Epithelial cell of esophagus (primary cell): ENCODE results near the gene ABCD3.
"Not testable (repeated sequence)": the region's sequence is repeated elsewhere in the genome, so short reads cannot be mapped to it uniquely, and the experiment has no call there.

ENCODE experiments used
- DNase-seq: peaks from one replicate; pipeline ENCODE4 v3.0.0; 2010; ENCODE audit warnings: low read depth
- H3K4me3 ChIP-seq: 2 replicates; pipeline ENCODE4 v1.5.1; 2011; ENCODE audit warnings: mild to moderate bottlenecking, low read length, control low read depth
- TF ChIP-seq, protein P1 (sequence below): IDR thresholded peaks from 2 replicates; pipeline ENCODE4 v1.5.1; 2011; ENCODE audit warnings: low read depth, mild to moderate bottlenecking, low read length, control low read depth, inconsistent platforms; ENCODE audit not compliant: insufficient read depth; ENCODE audit errors: missing control alignments

ABCD3 gene

DNA sequence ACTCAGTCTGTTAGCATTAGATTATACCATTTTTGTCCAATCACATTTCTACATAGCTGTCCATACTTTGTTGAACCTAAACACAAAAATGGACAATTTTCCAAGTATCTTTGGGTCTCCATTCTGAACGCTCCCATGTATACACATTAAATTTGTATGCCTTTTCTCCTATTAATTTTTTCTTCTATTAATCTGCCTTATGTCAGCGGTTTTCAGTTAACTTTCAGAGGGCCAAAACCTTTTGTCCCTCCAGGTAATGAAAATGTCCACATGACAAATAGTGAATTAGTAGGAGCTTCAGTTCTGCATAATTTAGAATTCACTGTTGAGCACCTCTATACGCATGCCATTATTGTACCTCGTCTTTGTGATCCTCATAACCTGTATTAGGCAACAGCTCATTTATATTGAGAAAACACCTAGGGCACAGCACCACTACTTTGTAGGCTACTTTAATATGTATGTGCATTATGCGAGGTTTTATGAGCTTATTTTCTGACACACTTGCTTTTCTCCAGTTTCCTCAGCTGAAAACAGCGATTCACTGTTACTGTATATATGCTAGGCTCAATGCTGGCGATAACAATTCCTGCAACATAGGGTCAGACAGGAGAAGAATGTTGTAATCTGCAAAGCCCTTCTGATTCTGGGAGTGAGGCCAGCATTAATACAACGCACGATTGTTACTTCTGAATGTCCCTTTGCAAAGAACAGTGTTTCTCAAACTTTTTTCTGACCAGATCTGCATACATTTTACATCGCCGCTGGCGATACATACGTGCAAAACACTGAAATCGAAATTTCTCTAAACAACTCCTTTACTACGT lies 1.1 kb upstream of the ABCD3 start:
- TF ChIP-seq, protein P1, sequence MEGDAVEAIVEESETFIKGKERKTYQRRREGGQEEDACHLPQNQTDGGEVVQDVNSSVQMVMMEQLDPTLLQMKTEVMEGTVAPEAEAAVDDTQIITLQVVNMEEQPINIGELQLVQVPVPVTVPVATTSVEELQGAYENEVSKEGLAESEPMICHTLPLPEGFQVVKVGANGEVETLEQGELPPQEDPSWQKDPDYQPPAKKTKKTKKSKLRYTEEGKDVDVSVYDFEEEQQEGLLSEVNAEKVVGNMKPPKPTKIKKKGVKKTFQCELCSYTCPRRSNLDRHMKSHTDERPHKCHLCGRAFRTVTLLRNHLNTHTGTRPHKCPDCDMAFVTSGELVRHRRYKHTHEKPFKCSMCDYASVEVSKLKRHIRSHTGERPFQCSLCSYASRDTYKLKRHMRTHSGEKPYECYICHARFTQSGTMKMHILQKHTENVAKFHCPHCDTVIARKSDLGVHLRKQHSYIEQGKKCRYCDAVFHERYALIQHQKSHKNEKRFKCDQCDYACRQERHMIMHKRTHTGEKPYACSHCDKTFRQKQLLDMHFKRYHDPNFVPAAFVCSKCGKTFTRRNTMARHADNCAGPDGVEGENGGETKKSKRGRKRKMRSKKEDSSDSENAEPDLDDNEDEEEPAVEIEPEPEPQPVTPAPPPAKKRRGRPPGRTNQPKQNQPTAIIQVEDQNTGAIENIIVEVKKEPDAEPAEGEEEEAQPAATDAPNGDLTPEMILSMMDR: no peak
- H3K4me3 ChIP-seq: peak overlapping the region; percentile 59
- peak; percentile 48 for DNase-seq

DNA sequence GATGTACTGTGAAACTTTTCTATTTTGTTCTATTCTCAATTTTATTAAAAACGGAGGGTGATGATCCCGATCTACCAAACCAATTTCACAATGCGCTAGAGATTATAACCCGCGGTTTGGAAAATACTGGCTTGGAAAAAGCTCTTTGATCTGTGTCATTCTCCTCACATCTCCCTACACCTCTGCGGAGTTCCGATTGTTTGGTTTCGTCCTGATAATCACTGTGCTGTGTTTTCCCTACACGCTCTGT lies 536 bp upstream of the ABCD3 start:
- TF ChIP-seq, protein P1: no peak
- no peak for DNase-seq
- H3K4me3 ChIP-seq: peak overlapping the region; percentile 59

DNA sequence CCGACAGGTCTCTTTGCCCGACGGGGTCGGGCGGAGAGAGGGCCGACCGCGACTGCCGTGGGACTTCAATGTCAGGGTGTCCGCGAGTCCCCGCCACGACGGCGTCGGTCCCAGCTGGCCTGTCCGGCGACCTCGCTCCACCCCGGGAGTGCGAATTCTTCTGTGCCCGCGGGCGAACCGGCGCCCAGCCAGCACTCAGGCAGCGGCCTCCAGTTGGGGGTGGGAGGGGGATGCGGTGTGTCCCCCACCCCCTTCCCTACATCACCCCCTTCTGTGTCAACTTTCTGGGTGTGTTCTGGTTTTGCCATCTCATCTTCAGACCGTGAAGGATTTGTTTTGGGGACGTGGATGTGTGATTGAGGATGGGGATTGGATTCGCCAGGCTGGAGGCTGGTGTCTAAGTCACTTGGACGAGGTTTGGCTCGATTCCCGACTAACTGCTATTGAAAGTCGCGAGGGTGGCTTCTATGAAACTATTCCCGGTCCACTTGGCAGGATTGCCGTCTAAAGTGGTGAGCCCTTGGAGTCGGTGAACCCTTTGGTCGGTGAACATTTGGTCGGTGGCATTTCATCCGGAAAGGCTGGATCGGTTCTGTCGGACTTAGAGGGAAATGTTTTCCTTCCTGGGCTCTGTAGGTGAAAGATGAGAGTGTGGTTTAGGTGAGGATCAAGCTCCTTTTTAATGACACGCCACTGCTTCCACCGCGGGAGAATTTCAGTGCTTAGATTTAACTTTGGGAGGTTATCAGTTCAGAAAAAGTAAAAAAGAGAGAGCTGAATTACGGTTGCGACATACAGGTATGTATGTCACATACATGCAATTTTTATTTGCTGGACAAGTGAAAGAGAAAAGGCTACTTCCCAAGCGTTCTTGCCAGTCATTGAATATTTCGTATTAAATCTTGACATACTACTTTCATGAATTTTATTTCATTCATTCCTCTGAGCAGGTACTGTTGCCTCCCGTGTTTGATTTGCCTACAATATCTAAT lies 771 bp downstream of the ABCD3 start:
- DNase-seq: peak; percentile 40
- TF ChIP-seq, protein P1: no peak

DNA sequence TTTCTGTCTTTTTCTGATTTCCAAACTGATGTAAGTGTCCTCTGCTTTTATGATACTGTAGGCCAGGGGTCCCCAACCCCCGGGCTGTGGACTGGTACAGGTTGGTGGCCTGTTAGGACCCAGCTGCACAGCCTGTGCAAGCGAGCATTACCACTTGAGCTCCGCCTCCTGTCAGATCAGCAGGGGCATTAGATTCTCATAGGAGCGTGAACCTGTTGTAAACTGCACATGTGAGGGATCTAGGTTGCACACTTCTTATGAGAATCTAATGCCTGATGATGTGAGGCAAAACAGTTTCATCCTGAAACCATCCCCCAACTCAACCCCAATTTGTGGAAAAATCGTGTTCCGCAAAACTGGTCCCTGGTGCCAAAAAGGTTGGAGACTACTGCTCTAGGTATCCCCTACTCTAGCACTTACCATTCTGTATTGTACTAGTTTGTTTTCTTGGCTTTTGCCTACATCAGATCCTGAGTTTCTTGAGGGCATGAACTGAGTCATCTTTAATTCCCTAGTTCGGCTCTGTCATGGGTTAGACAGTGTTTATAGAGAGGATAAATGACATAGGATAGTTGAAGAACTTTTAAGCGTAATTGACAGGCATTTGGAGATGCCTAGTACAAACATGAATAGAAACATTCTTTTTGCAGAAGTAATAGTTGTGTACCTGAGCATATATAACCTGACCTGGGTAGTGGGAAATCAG lies 4.1 kb downstream of the ABCD3 start:
- H3K4me3 ChIP-seq: no peak overlapping the region
- TF ChIP-seq, protein P1: no peak
- DNase-seq: peak; percentile 74

More for the DNA sequence above, 771 bp downstream of the ABCD3 start:
- H3K4me3 ChIP-seq: peak overlapping the region; percentile 89

DNA sequence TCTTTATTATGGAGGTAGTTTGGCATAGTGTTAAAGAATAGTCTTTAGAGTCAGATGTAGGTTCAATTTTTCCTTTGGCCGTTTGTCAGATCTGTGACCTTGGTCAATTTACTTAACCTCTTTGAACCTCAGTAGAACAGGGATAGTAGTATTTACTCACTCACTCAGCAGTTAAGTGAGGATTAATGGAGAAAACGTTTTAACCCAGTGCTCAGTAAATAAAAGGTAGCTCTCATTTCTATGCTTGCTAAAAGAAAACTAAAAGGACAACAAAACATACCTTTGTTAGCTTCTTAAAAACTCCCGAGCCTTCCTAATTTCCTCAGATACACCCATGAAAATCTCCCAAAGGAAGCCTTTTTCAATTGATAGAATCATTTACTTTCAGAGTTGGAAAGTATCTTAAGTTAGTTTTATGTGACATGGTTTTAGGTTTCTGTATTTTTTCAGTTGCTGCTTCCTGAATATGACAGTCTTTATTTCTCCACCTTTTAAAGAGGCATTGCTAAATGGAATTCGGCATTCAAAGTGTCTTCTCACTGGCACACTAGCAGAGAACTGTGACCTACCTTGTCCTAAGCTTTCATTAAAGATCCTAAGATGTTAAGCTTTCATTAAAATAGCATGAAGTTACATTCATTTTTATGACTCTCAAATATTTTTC lies 7.8 kb downstream of the ABCD3 start:
- TF ChIP-seq, protein P1: no peak
- H3K4me3 ChIP-seq: no peak overlapping the region
- DNase-seq: no peak

DNA sequence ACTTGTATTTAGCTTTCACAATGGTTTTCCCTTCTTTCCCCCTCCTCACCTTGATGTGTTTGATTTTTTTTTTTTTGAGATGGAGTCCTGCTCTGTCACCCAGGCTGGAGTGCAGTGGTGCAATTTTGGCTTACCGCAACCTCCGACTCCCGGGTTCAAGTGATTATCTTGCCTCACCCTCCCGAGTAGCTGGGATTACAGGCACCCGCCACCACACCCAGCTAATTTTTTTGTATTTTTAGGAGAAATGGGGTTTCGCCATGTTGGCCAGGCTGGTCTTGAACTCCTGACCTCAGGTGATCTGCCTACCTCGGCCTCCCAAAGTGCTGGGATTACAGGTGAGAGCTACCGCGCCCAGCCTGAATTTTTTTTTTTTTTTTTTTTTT lies 8.3 kb downstream of the ABCD3 start:
- DNase-seq: not testable (repeated sequence)

More for the DNA sequence above, 8.3 kb downstream of the ABCD3 start:
- H3K4me3 ChIP-seq: not testable (repeated sequence)
